Mucosa of gallbladder (tissue), 1 donor: ENCODE data around the gene EFEMP2. TPM values are rescaled to one million over a fixed set of nuclear protein-coding genes. Genes with fewer than 3 reads are reported as not detected.

ENCODE experiments used
- DNase-seq: peaks from one replicate; pipeline ENCODE4 v3.0.0-alpha.2; 2020; ENCODE audit warnings: low spot score
- total RNA-seq: library from RNA; stranded (reverse); gene quantifications from one replicate; pipeline ENCODE4 v1.2.1, GENCODE V29; 2021
- donor health status: DM: no; HTN: no; CAD: no.

The EFEMP2 gene
- total RNA-seq, 1 donor from 2014 or later: 86.5 TPM

DNA sequence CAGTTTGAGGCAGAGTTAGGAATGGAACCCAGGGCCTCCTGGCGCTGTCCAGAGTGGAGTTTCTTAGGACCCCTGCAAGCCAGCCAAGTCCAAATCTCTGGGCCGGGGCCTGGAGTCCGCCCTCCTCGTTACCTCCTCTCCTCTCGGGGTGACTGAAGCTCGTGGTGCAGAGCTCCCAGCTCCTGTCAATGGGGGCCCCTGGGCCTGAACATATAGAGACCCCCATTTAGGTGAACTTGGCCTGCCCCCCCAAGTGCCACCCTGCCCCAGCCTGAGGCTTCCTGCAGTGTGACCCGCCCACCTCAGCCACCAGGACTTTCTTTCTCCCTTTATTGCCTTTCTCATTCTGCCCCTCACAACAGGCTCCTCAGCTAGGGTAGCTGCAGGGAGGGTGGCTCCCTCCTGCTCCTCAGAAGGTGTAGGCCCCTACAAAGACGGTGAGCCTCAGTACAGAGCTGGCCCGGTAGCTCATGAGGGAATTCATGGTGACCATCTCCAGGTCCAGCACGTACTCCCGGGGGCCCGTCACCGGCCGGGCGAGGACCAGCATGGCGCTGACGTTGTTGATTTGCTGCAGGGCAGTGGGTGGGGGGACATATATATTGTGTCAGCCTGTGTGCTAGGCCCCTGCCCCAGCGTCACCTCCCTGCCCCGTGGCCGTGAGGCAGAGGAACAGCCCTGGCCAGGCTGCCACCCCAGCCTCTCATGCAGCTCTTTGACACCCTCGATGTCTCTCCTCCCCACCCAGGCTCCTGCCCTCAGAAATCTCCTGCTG is 5.9 kb downstream of the EFEMP2 start:
- DNase-seq: no peak

DNA sequence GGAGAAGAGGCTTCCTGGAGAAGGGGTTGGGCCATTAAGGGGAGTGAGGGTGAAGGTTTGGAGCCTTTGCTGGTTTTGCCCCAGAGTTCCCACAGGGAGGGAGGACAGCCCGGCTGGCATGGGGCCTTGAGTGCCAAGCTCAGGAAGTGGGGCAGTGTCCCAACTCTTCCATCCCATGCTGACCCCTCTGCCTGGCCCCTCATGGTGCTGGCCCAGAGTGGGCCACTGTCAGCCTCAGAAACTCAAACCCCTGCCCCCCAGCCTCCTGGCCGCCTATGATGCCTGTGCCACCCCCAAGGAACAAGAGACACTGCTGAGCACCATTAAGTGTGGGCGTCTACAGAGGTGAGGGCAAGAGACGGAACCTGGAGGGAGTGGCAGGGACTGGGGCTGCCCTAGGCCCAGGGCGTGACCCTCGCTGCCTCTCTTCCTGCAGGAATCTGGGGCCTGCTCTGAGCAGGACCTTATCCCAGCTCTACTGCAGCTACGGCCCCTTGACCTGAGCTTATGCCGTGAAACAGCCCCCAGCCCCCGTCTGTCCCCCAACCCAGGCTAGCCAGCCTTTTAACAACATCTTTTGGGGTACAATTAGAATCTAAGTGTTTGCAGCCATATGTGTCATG is 6.9 kb downstream of the EFEMP2 start:
- DNase-seq: no peak

DNA sequence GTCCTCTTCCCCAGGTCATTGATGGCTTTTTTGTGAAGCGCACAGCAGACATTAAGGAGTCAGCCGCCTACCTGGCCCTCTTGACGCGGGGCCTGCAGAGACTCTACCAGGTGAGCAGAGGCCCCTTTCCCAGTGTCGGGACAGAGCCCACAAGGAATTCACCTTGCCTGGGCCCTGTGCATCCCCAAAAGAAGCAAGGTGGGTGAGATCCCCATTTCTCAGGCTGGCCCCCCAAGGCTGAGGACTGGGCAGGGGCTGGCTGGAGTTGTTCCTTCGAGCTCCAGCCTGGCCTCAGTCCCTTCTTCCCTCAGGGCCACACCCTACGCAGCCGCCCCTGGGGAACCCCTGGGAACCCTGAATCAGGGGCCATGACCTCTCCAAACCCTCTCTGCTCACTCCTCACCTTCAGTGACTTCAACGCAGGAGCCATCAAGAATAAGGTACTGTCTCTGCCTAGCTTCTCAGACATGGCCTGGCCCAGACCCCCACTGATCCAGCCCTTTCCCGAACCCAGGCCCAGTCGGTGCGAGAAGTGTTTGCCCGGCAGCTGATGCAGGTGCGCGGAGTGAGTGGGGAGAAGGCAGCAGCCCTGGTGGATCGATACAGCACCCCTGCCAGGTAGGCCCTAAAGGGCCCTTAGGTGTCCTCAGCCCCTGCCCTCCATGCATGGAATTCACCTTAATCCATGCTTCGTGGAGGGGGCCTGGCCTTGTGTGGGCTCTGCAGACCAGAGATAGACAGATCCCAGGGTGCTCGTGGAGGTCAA is 7.7 kb downstream of the EFEMP2 start:
- no peak for DNase-seq

DNA sequence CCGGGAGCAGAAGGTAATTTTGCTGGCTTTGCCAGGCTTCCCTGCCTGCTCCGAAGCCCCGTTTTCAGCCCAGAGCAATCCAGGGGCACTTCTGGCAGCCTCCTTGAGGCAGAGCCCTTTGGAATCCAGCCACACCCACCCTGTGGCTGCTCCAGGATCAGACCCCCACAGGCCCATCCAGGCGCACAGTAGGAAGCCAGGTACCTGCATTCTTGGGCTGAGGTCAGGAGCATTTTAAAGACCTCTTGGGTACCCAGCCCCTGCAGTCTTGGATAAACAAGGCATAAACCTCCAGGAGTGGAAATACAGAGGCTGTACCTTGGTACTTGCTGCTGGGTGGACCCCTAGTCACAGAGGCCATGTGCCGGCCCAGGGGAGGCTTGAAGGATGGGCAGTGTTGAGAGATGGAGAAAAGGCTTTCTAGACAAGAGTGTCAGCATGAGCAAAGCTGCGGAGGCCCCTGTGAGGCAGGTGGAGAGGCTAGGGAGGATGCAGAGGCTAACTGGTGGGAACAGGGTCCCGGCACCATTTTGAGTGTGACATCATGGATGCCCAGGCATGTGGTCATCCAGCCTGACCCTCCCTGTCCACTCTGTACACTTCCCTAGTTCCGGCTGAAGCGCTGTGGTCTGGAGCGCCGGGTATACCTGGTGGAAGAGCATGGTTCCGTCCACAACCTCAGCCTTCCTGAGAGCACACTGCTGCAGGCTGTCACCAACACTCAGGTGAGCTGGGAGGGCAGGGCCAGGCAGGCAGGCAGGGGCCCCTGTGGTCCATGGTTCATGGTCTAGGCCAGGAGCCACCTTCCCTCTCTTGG is 8.5 kb downstream of the EFEMP2 start:
- DNase-seq: no peak

DNA sequence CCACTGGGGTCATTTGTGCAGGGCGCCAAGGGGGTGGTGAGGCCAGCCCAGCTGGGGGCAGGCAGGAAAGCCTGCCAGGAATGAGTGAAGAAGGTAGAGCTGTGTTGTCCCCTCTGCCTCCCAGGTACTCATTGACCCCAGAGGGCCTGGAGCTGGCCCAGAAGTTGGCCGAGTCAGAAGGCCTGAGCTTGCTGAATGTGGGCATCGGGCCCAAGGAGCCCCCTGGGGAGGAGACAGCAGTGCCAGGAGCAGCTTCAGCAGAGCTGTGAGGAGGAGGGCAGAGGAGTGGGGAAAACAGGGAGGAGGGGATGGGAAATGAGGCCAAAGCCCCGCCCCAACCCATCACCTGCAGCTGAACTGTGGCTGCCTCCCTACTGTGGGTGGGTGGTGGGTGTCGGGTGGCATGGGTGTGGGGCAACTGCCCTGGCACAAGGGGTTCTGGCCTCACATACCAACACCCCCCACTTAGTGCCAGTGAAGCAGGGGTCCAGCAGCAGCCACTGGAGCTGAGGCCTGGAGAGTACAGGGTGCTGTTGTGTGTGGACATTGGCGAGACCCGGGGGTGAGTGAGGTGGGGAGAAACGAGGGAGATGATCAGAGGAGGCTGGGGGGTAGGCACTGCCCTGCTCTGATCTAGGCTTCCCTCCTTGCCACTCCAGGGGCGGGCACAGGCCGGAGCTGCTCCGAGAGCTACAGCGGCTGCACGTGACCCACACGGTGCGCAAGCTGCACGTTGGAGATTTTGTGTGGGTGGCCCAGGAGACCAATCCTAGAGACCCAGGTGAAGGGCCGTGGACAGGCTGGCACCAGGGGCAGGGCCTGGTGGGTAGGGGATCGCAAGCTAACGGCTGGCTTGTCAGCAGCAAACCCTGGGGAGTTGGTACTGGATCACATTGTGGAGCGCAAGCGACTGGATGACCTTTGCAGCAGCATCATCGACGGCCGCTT is 9.4 kb downstream of the EFEMP2 start:
- DNase-seq: no peak

DNA sequence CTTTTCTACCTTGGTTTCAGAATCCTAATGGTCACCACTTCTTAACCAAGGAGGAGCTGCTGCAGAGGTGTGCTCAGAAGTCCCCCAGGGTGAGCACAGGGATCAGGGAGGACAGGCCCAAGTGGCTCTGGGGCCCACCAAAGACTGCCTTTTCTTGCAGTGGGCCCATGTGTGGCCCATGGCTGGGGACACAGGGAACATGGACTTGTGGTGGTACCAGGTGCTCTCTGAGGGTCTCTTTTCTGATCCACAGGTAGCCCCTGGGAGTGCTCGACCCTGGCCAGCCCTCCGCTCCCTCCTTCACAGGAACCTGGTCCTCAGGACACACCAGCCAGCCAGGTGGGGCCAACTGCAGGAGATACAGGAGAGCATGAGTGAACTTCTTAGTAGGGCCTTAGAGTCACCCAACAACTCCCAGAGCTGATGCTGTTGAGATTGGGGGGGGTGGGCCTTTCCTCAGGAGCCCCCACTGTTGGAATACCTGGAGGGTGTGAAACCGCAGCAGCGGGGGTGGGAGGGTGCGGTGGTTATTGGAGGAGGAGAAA is 10.3 kb downstream of the EFEMP2 start:
- no peak for DNase-seq

DNA sequence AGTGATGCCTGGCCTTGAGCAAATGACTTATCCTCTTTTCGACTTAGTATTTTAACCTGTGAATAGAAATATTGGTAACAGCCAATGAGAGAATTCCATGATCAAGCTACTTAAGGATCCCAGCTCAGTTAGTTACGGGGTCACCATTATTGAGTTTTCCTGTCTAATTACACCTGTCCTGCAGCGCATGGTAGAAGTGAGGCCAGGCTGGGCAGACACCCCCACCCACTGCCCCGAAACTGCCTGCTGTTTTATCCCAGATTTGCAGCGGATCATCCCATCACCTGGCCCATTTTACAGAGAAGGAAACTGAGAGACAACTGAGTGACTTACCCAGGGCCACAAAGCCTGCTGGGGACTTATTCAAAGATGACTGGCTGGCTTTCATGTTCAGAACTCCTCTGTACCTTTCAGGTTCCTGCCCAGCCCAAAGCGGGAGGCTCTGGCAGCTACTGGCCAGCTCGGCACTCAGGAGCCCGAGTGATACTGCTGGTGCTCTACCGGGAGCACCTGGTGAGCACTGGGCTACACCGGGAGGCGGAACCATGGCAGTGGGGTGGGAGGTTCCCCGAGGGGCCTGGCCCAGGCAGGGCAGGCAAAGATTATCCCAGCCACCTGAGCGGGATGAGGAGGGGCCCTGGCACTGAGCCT is 10.9 kb downstream of the EFEMP2 start:
- DNase-seq: no peak

DNA sequence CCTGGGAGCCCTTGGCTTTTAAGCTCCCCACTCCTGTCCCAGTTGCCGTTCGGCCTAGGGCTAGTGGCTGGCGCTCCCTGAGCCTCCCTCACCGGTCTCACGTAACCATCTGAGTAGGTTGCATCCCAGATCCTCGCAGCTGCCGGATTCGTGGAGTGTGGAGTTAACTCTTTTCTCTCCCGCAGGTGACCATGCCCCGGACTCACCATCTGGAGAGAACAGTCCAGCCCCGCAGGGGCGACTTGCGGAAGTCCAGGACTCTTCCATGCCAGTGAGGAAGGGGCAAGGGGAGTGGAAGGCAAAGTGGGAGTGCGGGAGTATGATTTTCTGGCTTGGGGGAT is 11.5 kb downstream of the EFEMP2 start:
- DNase-seq: no peak

DNA sequence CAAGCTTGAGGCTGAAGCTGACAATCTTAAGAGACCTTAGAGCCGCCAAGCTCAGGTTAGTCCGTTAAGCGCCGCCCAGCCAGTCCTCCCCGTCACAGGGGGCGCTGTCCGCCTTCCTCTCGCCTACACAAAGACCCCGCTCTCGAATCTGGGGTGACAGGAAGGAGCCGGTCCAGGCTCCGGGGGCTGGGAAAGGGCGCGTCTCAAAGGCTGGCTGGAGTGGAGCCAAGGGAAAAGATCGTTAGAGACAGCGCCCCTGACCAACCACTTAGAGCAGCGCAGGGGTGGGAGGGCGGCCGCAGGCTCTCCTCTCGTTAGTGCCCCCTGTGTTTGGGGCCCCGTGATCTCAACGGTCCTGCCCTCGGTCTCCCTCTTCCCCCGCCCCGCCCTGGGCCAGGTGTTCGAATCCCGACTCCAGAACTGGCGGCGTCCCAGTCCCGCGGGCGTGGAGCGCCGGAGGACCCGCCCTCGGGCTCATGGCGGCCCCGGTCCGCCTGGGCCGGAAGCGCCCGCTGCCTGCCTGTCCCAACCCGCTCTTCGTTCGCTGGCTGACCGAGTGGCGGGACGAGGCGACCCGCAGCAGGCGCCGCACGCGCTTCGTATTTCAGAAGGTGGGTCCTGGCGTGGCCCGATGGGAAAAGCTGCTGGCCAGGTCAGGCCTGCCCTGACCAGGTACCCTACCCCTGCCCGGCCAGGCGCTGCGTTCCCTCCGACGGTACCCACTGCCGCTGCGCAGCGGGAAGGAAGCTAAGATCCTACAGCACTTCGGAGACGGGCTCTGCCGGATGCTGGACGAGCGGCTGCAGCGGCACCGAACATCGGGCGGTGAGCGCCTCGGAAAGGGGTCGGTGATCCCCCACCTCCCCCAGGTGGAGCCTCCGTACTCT is 12.1 kb downstream of the EFEMP2 start, which contains the start of gene MUS81:
TSS of gene MUS81 (plus strand) at position 156 of the 887 bp plus-strand sequence. CDS start at position 477, 321 bp downstream.
- DNase-seq: peak; percentile 97

DNA sequence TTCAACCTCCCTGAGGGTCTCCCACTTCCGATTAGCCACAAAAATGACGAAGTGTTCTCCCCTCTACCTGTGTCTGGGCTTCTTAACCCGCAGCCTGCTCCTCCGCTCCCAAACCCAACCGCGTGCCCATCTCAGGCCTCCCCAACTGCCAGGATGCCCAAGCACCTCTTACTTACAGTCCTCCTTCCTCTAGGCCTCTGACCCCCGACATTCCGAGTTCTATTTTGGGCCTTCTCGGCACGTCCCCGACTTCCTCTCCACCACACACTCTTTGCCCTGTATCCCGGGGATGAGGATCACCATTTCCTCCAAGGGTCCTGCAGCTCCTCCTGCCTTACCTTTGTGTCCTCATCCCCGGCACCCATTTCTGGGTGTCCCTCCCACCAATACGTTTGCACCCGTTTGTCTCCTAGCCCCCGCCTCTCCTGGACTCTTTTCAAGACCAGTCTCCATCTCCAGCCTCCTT is 12.8 kb downstream of the EFEMP2 start:
- DNase-seq: no peak

DNA sequence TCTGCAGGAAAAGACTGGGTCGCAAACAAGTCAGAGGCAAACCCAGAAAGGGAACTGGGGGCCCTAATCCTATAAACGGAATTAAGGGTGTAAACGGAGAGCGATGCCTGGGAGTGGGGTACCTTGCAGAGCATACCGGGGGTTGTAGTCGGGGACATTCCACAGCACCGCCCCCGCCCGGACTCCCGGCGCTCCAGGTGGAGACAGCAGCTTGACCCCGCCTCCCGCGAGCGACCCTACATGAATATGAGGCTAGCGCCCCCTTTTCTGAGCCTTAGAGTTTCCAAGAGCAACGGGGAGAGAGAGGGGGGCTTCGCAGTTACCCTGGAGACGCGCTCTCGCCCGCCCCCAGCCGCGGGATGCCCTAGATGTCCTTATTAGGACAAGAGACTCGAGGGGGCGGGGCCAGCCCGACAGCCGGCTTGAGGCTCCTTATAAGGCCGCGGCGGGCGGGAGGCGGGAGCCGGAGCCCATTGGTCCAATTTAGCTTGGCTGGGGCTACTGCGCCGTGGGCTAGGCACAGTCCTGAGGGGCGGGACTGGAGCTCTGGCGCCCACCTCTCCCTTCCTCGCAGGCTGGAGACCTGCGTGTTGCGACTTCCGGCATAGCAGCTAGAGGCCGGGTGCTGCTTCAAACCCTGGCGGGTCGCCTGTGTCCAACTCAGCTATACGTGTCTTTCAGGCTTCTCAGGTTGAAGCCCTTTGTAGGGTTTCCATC is 13.3 kb downstream of the EFEMP2 start:
- DNase-seq: peak; percentile 99

DNA sequence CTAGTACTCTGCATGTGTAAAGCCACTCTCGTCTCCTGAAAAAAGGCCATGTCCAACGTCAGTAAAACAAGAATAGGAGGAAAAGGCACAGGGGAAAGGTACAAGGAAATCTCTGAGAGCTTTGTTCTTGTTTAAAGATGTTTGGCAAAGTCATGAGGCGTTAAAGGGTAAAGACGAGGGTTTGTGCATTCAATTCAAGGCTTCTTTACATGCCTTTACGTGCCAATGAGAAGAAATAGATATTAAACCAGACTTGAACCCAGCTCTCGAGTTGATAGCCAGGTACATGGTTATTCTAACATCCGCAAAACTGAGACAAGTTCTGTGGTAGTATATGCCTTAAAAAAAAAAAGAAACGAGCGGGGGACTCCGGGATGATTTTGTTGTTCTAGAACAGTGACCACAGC is 13.9 kb downstream of the EFEMP2 start:
- DNase-seq: no peak

DNA sequence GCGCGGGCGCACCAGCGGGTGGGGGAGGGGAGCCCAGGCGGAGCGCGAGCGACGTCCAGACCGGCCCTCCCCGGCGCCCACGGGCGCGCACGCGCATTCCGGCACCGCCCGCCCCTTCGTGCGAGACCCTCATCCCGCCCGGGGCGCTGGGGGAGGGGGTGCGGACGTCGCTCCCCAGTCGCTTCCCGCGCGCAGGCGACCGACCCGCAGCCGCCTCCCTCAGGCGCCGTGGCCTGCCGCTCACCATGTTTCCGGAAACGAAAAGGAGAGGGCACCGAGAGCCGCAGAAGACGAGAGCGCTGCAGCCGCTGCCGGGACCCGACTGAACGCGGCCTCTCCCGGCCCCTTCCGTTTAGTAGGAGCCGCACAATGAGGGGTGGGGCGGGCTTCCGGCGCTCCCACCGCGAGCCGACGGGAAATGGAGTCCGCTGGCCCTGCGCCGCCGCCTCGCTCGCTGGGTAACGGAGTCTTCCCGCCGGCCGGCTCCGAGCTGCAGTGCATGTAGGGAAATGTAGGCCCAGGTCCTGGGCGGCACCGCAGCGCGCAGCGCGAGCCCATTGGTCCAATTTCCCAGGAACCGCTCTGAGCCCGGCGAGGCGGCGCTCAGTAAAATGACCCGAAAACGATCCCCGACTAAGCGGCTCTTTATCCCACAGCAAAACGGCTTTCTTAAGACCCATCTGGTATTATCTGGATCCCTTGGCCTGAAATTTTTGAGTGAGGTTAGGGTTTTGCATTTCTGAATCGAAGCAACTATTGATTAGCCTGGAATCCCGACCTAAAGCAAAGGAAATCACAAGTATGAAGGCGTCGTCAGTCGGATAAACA is 14.5 kb downstream of the EFEMP2 start, which contains the start of gene CFL1:
TSS of gene CFL1 (minus strand) at position 328 of the 828 bp plus-strand sequence. CDS start at position 247, 81 bp downstream.
- DNase-seq: peak; percentile 99

DNA sequence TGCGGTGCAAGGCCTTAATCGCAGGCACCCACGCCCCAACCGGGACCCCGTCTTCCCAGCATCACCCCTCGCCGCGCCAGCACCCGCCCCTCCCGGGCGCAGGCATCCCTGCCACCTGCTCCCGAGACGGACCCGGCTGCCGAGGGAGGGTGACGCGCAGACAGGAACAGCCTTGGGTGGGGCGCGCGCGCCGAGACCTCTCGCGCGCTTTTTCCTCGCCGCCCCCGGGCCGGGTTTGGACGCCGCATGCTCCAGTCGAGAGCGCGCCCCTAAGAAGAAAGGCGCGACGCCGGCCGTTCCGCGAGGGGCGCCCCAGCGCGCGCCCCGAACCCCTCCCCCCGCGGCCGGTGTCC is 15.1 kb downstream of the EFEMP2 start:
- DNase-seq: peak; percentile 38

DNA sequence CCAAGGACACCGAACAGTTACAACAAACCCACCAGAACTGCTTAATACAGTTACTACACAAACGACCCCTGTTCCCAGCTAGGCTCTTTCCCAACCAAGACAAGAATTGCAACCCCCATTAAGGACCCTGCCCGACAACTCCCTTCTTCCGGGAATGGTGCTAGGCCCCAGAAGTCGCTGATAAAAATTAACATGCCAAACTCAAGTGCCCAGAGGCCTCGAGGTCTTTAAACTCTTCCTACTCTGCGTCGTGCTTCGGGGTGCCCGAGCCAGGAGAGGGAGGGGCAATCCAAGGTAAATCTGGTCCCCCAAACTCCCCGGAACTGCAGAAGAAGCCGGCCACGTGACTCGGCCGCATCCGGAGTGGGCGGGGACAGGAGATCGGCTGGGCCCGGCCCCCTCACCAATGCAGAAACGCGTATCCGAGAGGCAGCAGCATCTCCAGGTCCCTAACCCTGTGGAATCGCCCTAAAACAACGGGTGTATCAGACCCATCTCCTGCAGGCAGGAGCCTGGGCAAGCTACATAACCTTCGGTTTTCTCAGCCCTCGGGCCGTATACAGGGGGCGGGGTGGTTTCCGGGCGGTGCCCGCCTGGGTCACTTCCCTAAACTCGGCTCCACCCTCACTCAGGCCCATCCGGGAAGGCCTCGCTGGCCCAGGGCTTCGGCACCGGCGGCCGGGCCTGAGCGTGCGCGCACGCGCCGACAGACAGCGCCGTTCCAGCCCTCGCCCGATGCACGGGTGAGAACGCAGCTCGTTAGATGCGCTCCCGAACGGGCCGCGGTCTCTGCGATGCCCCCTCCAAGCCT is 15.7 kb downstream of the EFEMP2 start:
- peak; percentile 76 for DNase-seq

DNA sequence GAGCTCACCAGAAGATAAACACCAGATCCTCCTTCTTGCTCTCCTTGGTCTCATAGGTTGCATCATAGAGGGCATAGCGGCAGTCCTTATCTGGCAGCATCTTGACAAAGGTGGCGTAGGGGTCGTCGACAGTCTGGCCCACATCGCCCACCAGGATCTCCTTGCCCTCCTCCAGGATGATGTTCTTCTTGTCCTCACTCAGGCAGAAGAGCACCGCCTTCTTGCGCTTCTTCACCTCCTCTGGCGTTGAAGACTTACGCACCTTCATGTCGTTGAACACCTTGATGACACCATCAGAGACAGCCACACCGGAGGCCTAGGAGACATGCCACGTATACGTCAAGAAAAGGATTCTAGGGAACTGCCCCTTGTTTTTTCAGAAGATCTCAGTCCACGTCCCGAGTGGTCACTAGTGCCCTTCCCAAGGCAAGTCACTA is 16.7 kb downstream of the EFEMP2 start:
- no peak for DNase-seq
